GM20000 (cell line): ENCODE data around the gene MTHFD2.

Source experiments
- DNase-seq: peaks from one replicate; pipeline ENCODE4 v3.0.0; 2012; ENCODE audit warnings: low spot score
- TF ChIP-seq, protein P1 (sequence below): IDR thresholded peaks from 2 replicates; pipeline ENCODE4 v1.5.1; 2012; ENCODE audit warnings: mild to moderate bottlenecking, control low read depth; ENCODE audit errors: extremely low read depth, missing control alignments

Gene MTHFD2

DNA sequence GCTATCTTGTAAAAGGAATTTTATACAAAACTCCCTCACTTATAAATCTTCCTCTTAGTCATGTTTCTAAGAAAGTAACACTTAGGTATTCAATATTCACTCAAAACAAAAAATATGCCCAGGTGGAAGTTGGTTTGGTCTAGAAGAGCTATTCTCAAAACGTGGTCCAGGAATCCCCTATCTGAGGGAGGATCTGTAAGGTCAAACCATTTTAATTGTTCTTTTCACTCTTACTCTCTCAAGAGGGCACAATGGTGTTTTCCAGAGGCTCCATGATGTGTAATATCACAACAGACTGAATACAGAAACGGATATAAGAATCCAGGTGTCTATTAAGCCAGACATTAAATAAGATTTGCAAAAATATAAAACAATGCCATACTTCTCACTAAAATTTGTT lies 29.7 kb upstream of the MTHFD2 start:
- TF ChIP-seq, protein P1, sequence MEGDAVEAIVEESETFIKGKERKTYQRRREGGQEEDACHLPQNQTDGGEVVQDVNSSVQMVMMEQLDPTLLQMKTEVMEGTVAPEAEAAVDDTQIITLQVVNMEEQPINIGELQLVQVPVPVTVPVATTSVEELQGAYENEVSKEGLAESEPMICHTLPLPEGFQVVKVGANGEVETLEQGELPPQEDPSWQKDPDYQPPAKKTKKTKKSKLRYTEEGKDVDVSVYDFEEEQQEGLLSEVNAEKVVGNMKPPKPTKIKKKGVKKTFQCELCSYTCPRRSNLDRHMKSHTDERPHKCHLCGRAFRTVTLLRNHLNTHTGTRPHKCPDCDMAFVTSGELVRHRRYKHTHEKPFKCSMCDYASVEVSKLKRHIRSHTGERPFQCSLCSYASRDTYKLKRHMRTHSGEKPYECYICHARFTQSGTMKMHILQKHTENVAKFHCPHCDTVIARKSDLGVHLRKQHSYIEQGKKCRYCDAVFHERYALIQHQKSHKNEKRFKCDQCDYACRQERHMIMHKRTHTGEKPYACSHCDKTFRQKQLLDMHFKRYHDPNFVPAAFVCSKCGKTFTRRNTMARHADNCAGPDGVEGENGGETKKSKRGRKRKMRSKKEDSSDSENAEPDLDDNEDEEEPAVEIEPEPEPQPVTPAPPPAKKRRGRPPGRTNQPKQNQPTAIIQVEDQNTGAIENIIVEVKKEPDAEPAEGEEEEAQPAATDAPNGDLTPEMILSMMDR, result no peak
- peak; percentile 42 for DNase-seq

DNA sequence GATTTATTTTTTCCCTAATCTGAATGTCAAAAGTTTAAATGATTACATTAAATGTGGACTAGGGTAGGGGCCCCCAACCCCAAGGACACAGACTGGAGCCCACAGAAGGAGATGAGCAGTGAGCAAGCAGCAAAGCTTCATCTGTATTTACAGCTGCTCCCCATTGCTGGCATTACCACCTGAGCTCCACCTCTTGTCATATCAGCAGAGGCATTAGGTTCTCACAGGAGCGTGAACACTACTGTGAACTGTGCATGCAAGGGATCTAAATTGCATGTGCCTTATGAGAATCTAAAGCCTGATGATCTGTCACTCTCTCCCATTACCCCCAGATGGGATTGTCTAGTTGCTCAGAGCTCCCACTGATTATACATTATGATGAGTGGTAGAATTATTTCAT lies 23.5 kb upstream of the MTHFD2 start:
- TF ChIP-seq, protein P1, result no peak
- no peak for DNase-seq

DNA sequence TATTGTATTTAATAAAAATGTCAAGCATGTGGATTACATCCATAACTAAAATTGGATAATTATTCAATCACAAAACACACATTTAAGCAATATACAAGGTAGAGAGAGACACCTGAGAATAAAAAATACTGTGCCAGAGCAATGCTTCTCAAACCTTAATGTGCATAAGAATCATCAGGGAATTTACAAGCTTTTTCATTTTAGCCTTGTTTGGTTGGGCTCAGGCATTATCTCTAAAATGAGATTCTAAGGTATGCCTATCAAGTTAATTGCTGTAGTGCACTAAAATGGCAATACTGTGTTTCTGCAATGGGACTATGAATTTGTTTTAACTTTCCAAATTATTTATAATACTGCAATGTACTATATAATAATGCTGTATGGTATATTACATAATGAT lies 20.7 kb upstream of the MTHFD2 start:
- TF ChIP-seq, protein P1, result no peak
- no peak for DNase-seq

DNA sequence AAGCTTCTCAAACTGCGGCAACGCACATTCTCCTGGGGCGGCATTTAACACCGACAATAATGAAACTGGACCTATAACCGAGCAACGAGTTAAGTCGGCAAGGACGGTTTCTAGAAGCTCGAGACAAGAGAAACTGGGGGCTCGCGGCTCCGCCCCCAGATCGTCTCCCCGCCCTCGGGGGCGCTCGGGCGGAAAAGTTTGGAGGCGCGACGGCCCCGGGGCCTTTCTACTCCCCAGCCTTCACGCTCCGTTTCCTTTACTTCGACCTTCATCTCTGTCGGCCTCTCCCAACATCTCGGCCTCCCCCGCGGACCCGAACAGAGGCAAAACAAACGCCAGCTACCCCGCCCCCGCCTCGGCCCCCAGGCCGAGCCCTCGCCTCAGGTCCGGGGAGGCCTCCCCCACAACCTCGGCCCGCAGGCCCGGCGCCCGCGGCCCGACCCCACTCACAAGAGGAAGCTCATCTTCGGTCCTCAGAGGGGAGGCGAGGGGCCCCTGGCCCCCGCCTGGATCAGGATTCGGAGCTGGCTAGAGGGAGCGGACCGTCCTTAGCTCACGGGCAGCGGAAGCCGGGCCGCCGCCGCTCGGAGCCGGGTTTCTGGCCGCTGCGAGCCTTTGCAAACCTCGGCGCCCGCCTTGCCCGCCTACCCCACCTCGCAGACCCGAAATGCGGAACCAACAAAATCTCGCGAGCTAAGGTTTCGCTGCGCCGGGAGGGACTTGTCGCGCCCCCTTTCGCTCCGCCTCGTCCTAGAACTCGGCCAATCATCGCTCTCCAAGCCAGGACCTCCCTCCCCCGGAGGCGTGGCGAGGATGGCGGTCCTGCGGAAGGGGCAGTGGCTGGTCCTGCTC lies 20.0 kb upstream of the MTHFD2 start, which contains the start of gene MOB1A:
Gene MOB1A (minus strand): TSS at position 669 of the 852 bp plus-strand sequence. CDS start 205 bp downstream, at position 464.
- peak; percentile 94 for DNase-seq
- TF ChIP-seq, protein P1, result no peak

DNA sequence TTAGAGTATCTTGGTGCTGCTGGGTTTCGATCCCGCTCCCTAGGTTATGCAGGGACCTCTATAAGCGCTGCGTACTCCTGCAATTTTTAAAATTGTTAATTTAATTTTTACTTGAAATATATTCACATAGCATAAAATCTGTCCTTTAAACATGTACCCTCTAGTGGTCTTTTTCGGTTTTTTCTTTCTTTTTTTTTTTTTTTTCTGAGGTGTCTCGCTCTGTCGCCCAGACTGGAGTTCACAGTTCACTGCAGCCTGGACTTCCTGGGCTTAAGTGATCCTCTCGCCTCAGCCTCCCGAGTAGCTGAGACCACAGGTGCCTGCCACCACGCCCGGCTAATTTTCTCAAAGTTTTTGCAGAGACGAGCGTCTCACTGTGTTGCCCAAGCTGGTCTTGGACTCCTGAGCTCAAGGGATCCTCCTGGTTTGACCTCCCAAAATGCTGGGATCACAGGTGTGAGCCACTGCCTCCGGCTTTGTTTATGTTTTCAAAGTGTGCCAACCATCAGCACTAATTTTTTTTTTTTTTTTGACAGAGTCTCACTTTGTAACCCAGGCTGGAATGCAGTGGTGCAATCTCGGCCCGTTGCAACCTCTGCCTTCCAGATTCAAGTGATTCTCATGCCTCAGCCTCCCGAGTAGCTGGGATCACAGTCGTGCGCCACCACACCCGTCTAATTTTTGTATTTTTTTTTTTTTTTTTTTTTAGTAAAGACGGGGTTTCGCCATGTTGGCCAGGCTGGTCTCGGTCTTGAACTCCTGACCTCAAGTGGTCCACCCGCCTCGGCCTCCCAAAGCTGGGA lies 19.2 kb upstream of the MTHFD2 start:
- TF ChIP-seq, protein P1, result no peak
- DNase-seq, result no peak

DNA sequence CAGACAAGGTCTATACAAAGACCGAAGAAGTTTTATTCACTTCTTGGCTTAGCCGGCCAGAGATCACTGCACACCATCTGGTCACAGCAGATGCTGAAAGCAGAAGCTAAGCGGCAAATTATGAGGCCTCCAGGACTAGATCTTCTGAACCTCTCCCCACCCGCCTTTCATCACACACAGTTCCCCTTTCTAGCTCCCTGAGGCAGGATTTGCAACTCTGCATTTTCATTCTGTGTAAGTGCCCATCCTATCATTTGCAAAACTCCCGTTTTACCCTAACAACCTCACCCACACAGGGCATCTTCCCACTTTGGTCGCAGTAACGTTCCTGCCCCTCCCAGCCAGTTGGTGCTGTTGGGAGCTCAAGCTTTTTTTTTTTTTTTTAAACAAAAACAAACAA lies 16.7 kb upstream of the MTHFD2 start:
- TF ChIP-seq, protein P1, result no peak
- peak; percentile 63 for DNase-seq

DNA sequence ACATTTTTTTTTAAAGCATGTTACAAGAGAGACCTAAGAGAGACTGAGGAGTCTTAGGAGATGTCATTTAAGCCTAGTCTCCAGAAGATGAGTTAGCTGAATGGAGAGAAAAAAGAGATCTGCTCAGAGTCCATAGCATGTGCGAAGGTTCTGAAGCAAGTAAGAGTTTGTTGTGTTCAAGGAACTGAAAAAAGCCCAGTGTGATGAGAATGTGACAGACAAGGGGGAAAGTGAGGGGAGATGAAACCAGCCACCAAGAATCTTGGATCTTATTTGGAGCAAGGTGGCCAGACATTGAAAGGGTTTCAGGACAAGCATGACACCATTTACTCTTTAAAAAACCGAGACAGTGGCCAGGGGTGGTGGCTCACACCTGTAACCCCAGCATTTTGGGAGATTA lies 14.5 kb upstream of the MTHFD2 start:
- TF ChIP-seq, protein P1, result no peak
- no peak for DNase-seq
